NOMO-1 treated with dmso at 0.1 percent for 144 hours (cell line): ENCODE measurements around the gene ACKR3.

Experiments used
- DNase-seq: peaks from one replicate; lab custom pipeline; 2025; ENCODE audit not compliant: unreplicated experiment; lab: John Stamatoyannopoulos, UW

Gene ACKR3

GRCh38 chr2:236568068-236568921 lies 1.3 kb upstream of the ACKR3 start:
- peak; percentile 37 for DNase-seq

- no peak for DNase-seq
These were observed 578 bp upstream of the ACKR3 start for GRCh38 chr2:236568922-236569572.

- no peak for DNase-seq
These were observed 650 bp downstream of the ACKR3 start for GRCh38 chr2:236570081-236570868.

GRCh38 chr2:236571145-236571544 lies 1.5 kb downstream of the ACKR3 start:
- no peak for DNase-seq

GRCh38 chr2:236572482-236572881 lies 2.9 kb downstream of the ACKR3 start:
- DNase-seq: no peak

GRCh38 chr2:236573066-236573929 lies 3.7 kb downstream of the ACKR3 start:
- DNase-seq: no peak

GRCh38 chr2:236574000-236574399 lies 4.4 kb downstream of the ACKR3 start:
- no peak for DNase-seq

GRCh38 chr2:236574424-236575145 lies 5.0 kb downstream of the ACKR3 start:
- no peak for DNase-seq

GRCh38 chr2:236575510-236575909 lies 5.9 kb downstream of the ACKR3 start:
- no peak for DNase-seq

- DNase-seq: no peak
These were observed 6.5 kb downstream of the ACKR3 start for GRCh38 chr2:236576087-236576486.

- no peak for DNase-seq
These were observed 7.3 kb downstream of the ACKR3 start for GRCh38 chr2:236576953-236577352.

- no peak for DNase-seq
These were observed 8.1 kb downstream of the ACKR3 start for GRCh38 chr2:236577481-236578410.

GRCh38 chr2:236578411-236578846 lies 8.8 kb downstream of the ACKR3 start:
- no peak for DNase-seq

- no peak for DNase-seq
These were observed 9.6 kb downstream of the ACKR3 start for GRCh38 chr2:236579048-236579745.

GRCh38 chr2:236579746-236580315 lies 10.2 kb downstream of the ACKR3 start:
- DNase-seq: no peak

GRCh38 chr2:236580746-236581355 lies 11.2 kb downstream of the ACKR3 start:
- DNase-seq: no peak

GRCh38 chr2:236581546-236581945 lies 11.9 kb downstream of the ACKR3 start:
- no peak for DNase-seq

- DNase-seq: no peak
These were observed 13.3 kb downstream of the ACKR3 start for GRCh38 chr2:236582968-236583367.
